Activated CD4-positive, alpha-beta T cell treated with anti-CD3 and anti-CD28 coated beads, Interleukin-2, amount 50 U/mL, for 4 hours (primary cell): ENCODE measurements around the gene SMPDL3A.
"Not testable (repeated sequence)": the region's sequence is repeated elsewhere in the genome, so short reads cannot be mapped to it uniquely, and the experiment has no call there.

Source experiments
- DNase-seq, 2 experiments: peaks; one replicate each; pipeline ENCODE4 v3.0.0-alpha.2; 2020

The SMPDL3A gene

GRCh38 chr6:122789182-122790027, at the start of gene SMPDL3A:
Gene SMPDL3A, plus strand, starts transcription at chr6:122789258. Its CDS starts 89 bp downstream, at chr6:122789347.
- no peak for DNase-seq

DNA sequence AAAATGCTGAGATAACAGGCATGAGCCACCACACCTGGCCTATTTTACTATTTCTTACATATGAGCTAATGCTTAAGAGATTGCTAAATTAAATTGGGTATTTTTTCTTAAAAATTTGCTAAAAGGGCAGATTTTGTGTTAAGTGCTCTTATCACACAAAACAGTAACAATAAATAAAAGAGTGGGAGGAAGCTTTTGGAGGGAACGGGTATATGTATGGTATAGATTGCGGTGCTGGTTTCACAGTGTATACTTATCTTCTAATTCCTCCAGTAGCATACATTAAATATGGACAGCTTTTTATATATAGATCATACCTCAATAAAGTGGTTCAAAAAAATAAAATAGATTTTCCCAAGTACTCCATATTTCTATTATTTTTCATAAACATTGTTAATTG, 49.0 kb upstream of the SMPDL3A start:
- no peak for DNase-seq

- DNase-seq = no peak
Measured at GRCh38 chr6:122740936-122741335, 48.1 kb upstream of the SMPDL3A start.

DNA sequence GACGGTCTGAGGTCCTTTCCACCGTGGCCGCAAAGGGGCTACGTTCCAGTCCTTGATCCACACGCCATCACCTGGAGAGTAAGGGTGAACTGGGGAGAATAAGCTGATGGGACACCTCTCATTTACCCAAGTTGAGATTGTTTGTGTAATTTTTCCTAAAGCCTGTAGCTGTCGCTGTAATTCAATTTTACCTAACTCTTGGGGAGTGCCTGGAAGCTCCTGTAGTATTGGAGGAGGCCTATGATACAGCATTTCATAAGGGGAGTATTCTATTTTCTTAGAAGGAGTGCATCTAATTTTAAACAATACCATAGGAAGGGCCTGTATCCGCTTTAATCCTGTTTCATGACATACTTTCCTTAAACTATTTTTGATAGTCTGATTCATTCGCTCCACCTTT, 44.8 kb upstream of the SMPDL3A start:
- DNase-seq = not testable (repeated sequence)

DNA sequence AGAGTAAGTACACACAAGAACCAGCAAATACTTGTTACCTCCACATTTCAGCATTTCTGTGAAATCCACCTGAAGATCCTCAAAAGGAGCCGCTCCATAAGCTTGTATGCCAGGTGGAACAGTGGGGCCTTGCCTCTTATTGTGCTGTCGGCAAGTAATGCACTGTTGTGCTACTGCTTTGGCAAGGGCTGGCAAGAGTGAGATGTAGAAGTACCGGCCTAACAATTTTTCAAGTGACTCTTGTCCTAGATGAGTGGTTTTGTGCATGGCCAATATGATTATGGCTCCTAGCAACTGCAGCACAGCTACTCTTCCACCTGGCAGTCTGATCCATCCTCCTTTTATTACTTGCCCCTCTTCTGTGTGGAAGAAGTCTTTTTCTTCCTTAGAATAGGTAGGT, 44.2 kb upstream of the SMPDL3A start:
- DNase-seq = not testable (repeated sequence)

DNA sequence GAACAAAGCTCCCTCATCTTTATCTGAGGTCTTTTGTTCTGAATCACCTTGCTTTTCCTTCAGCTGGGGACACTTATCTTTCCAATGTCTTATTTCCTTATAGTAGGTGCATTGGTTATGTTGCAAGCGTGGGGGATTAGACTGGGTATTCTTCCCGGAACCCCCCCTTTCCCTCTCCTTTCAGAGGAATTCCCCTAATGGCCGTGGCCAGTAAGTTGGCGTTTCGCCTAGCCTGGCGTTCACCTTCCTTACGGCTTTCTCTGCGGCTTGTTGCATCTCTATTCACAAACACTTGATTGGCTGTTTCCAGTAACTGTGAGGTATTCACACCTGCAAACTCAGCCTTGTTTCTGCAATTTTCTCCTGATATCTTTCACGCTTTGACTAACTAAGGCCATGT, 42.4 kb upstream of the SMPDL3A start:
- no peak for DNase-seq

DNA sequence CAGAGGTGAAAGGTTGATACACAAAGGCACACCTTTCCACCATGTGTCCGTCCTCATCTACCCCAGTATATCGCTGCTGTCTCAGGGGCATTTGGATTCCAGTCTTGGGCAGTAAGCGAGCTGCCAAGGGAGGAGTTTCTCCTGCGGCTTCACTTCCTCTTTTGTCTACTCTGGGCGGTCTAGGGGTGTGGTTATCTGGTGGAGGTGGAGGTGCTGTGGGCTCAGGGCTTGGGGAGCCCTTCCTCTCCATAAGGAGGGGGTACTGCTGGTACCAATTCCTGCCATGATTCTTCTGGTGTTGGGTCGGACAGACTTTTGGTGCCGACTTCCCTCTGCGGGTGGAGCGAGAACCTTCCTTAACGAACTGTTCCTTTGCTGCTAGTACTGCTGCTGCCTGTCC, 41.5 kb upstream of the SMPDL3A start:
- no peak for DNase-seq

DNA sequence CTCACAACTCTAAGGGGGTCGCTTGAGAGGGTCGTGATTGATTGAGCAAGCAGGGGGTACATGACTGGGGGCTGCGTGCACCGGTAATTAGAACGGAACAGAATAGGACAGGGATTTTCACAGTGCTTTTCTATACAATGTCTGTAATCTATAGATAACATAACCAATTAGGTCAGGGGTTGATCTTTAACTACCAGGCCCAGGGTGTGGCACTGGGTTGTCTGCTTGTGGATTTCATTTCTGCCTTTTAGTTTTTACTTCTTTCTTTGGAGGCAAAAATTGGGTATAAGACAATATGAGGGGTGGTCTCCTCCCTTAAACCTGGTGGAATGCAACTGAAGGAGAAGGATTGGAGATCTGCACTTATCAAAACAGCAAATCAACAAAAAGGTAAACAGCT, 40.1 kb upstream of the SMPDL3A start:
- DNase-seq = not testable (repeated sequence)

GRCh38 chr6:122749451-122750050, 39.5 kb upstream of the SMPDL3A start:
- DNase-seq = no peak

DNA sequence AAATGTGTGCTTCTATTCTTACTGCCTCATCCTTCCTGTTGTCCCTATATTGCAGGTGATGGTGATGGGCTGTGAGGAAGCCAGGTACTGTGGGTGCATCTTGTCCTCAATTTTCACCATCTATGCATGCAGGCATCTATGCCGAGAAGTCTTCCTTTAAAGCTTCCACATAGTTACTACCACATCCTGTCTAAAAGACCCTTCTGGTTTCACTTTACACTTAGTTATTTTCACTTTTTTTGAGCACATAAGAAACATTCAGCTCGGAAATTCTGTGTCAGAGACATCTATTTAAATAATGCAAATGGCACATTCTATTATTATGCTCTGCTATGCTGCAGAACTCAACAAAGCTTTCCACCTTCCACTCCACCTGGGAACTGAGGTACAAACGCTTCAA, 37.7 kb upstream of the SMPDL3A start:
- DNase-seq = no peak

DNA sequence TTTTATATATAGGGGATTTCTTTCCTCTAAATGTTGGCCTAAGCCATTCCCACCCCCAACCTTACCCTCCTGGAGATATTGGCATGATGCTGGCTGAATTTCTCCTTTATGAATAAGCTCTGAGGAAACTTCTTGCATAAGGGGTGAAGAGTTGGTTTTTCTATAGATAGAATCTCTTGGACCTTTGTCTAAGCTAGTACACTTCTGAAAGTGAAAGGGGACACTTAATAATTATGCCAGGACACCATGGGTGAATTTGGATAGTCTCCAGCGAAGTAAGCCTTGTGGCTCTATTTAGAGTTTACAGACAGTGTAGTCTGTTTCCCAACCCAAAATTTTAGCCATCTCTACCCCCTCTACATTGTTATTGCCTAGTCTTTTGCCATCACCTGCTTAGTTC, 36.6 kb upstream of the SMPDL3A start:
- no peak for DNase-seq

DNA sequence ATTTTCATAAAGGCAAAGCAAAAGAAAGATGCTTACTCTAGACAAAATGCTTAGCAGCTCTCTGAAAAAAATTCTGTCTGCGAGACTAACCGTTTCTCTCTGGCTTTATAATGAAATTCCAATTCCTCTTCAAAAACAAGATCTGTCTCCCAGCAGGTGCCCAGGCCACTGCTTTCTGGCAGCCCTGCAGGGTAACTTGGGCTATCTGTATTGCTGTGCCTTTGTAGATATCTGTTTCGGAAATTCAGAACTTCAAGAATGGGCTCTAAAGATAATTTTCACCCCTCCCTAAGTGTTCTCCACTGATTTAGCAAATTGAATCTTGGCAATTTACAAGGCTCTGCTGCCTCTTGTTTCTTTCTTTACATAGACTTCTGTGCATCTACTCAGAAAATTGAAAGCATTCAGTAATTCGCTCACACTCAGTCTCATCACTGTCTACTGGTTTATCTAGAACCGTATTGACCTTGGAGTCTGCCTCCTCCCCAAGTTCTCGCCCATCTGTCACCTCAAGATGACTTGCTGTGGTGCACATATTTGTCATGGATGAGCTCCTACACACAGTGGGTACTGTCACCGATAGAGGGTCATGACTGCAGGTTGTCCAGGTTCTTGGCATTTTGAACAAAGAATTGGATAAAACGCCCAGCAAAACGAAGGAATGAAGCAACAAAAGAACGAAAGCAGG, 35.9 kb upstream of the SMPDL3A start:
- DNase-seq = no peak

- no peak for DNase-seq
Measured at GRCh38 chr6:122753688-122754056, 35.4 kb upstream of the SMPDL3A start.

- DNase-seq = no peak
Measured at GRCh38 chr6:122754191-122754731, 34.8 kb upstream of the SMPDL3A start.

GRCh38 chr6:122755901-122756300, 33.2 kb upstream of the SMPDL3A start:
- DNase-seq = no peak

- DNase-seq = no peak
Measured at GRCh38 chr6:122758927-122759334, 30.1 kb upstream of the SMPDL3A start.

GRCh38 chr6:122760330-122760729, 28.7 kb upstream of the SMPDL3A start:
- no peak for DNase-seq

GRCh38 chr6:122766256-122766655, 22.8 kb upstream of the SMPDL3A start:
- DNase-seq = no peak

GRCh38 chr6:122770835-122771601, 18.0 kb upstream of the SMPDL3A start:
- no peak for DNase-seq

GRCh38 chr6:122772724-122773415, 16.2 kb upstream of the SMPDL3A start:
- DNase-seq = no peak

GRCh38 chr6:122775975-122776374, 13.1 kb upstream of the SMPDL3A start:
- DNase-seq = no peak

GRCh38 chr6:122778302-122778701, 10.8 kb upstream of the SMPDL3A start:
- DNase-seq = no peak
